Ishikawa (cell line): Measurements from ENCODE around the gene TMEM242.

Experiments
- CEBPB ChIP-seq: IDR thresholded peaks from 2 replicates; pipeline ENCODE4 v1.6.1; 2012
- CREB1 ChIP-seq: IDR thresholded peaks from 2 replicates; pipeline ENCODE4 v1.6.1; 2012; ENCODE audit warnings: low read depth
- EGR1 ChIP-seq: IDR thresholded peaks from 2 replicates; pipeline ENCODE4 v1.6.1; 2012
- EP300 ChIP-seq: IDR thresholded peaks from 2 replicates; pipeline ENCODE4 v1.6.1; 2012; ENCODE audit warnings: borderline replicate concordance
- FOXM1 ChIP-seq: IDR thresholded peaks from 2 replicates; pipeline ENCODE4 v1.6.1; 2012; ENCODE audit warnings: low read depth, borderline replicate concordance
- NFIC ChIP-seq: IDR thresholded peaks from 2 replicates; pipeline ENCODE4 v1.6.1; 2012
- RAD21 ChIP-seq: IDR thresholded peaks from 2 replicates; pipeline ENCODE4 v1.6.1; 2012; ENCODE audit warnings: low read depth
- TAF1 ChIP-seq: IDR thresholded peaks from 2 replicates; pipeline ENCODE4 v1.6.1; 2012; ENCODE audit warnings: low read depth, mild to moderate bottlenecking
- TCF12 ChIP-seq: IDR thresholded peaks from 2 replicates; pipeline ENCODE4 v1.6.1; 2012; ENCODE audit warnings: low read depth
- TEAD4 ChIP-seq: IDR thresholded peaks from 2 replicates; pipeline ENCODE4 v1.6.1; 2012
- YY1 ChIP-seq: IDR thresholded peaks from 2 replicates; pipeline ENCODE4 v1.6.1; 2012; ENCODE audit warnings: low read depth
- ZBTB7A ChIP-seq: IDR thresholded peaks from 2 replicates; pipeline ENCODE4 v1.6.1; 2012; ENCODE audit warnings: low read depth
- TF ChIP-seq, protein P1 (sequence below): IDR thresholded peaks from 2 replicates; pipeline ENCODE4 v1.6.1; 2012
- TF ChIP-seq, protein P2 (sequence below): IDR thresholded peaks from 2 replicates; pipeline ENCODE4 v1.6.1; 2012
- TF ChIP-seq, protein P3 (sequence below): IDR thresholded peaks from 2 replicates; pipeline ENCODE4 v1.6.1; 2012; ENCODE audit warnings: low read depth, mild to moderate bottlenecking

Gene TMEM242

DNA sequence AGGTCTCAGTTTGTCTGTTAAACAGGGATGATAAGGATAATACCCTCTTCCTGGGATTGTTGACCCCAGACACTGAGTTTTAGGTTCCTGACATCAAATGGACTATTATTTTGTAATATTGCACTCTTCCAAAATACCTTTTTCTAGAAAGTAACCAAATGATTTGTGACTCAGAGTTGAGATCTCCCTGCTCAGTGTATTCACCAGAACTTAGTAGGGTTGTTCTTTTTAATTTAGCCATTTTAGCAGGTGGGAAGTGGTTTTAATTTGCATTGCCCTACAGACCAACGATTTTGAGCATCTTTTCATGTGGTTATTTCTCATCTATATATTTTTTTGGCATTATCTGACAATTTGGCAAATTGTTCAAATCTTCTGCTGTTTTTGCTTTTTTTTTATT, 75.1 kb downstream of the TMEM242 start:
- TF ChIP-seq CREB1, result no peak
- TF ChIP-seq, protein P1, sequence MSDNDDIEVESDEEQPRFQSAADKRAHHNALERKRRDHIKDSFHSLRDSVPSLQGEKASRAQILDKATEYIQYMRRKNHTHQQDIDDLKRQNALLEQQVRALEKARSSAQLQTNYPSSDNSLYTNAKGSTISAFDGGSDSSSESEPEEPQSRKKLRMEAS, result no peak
- TF ChIP-seq TCF12, result no peak
- no peak for TF ChIP-seq ZBTB7A
- no peak for TF ChIP-seq RAD21
- TF ChIP-seq, protein P2, sequence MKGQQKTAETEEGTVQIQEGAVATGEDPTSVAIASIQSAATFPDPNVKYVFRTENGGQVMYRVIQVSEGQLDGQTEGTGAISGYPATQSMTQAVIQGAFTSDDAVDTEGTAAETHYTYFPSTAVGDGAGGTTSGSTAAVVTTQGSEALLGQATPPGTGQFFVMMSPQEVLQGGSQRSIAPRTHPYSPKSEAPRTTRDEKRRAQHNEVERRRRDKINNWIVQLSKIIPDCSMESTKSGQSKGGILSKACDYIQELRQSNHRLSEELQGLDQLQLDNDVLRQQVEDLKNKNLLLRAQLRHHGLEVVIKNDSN, result no peak
- TF ChIP-seq EGR1, result no peak
- TF ChIP-seq TAF1, result no peak
- TF ChIP-seq CEBPB, result no peak
- TF ChIP-seq NFIC, result no peak
- no peak for TF ChIP-seq FOXM1
- no peak for TF ChIP-seq EP300
- TF ChIP-seq YY1, result no peak
- TF ChIP-seq TEAD4, result no peak

DNA sequence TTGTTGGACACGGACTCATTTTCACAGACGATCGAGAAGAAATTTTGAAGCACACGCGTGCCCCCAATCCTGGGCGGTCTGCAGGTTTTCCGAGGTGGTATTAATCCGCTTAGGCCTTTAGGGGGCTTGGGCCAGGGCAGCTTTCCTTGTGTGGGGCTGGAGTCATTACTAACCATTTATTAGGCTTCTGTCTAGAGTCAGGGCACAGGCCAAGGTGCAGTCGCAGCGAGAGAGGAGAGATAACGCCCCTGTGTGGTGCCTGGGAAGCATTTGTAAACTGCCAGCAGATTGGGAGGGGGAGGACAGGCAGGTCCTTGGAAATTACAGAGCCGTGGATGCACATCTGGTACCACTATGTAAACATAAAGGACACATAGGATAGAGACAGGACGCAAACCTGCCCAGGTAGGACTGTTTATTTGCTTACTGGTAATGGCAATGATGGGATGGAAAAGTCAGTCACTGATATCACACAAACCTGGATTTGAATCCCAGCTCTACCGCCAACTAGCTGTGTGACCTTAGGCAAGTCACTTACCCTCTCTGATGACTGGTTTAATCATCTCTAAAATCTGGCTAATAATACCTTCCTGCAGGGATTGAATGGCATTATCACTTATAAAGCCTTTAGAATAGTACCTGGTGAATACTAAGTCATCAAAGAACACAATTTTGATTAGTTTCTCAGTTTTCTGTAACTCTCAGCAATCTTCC, 76.4 kb downstream of the TMEM242 start:
- TF ChIP-seq, protein P2, result no peak
- TF ChIP-seq, protein P1, result no peak
- TF ChIP-seq ZBTB7A (no peak), CREB1 (no peak), TCF12 (no peak), FOXM1 (no peak), NFIC (no peak), RAD21 (no peak), EGR1 (no peak), EP300 (no peak)

DNA sequence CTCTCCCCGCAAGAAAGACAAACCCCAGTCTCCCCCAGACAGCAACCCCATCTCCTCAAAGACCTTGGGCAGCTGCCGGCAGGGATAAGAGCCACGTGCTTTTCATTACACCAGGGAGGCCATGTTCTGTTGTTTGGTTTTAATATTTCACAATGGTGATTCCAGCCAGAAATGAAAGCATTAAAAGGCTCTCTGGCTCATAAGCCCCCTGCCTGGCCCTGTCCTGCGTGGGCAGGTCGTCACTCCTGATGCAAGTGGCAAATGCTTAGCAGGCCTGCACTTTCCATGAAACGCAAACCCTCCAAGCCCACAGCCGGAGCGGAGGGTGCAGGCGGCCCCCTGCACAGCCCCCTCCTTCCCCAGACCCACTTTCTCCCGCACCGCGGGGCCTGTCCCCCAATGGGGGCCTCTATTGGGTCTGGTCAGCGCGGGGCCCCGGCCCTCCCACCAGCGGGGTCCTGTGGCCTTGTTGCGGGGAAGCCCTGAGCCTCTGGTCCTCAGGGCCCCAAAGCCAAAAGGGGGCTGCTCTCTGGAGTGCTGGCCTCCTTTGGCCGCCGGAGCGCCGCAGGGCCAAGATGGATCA, 77.2 kb downstream of the TMEM242 start:
- TF ChIP-seq CEBPB (no peak), YY1 (no peak), EGR1 (no peak), RAD21 (no peak), TCF12 (no peak), NFIC (no peak), CREB1 (no peak), ZBTB7A (no peak), FOXM1 (no peak), TAF1 (no peak), TEAD4 (no peak), EP300 (no peak)
- TF ChIP-seq, protein P2, result no peak
- TF ChIP-seq, protein P3, sequence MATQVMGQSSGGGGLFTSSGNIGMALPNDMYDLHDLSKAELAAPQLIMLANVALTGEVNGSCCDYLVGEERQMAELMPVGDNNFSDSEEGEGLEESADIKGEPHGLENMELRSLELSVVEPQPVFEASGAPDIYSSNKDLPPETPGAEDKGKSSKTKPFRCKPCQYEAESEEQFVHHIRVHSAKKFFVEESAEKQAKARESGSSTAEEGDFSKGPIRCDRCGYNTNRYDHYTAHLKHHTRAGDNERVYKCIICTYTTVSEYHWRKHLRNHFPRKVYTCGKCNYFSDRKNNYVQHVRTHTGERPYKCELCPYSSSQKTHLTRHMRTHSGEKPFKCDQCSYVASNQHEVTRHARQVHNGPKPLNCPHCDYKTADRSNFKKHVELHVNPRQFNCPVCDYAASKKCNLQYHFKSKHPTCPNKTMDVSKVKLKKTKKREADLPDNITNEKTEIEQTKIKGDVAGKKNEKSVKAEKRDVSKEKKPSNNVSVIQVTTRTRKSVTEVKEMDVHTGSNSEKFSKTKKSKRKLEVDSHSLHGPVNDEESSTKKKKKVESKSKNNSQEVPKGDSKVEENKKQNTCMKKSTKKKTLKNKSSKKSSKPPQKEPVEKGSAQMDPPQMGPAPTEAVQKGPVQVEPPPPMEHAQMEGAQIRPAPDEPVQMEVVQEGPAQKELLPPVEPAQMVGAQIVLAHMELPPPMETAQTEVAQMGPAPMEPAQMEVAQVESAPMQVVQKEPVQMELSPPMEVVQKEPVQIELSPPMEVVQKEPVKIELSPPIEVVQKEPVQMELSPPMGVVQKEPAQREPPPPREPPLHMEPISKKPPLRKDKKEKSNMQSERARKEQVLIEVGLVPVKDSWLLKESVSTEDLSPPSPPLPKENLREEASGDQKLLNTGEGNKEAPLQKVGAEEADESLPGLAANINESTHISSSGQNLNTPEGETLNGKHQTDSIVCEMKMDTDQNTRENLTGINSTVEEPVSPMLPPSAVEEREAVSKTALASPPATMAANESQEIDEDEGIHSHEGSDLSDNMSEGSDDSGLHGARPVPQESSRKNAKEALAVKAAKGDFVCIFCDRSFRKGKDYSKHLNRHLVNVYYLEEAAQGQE, result no peak
- TF ChIP-seq, protein P1, result no peak

DNA sequence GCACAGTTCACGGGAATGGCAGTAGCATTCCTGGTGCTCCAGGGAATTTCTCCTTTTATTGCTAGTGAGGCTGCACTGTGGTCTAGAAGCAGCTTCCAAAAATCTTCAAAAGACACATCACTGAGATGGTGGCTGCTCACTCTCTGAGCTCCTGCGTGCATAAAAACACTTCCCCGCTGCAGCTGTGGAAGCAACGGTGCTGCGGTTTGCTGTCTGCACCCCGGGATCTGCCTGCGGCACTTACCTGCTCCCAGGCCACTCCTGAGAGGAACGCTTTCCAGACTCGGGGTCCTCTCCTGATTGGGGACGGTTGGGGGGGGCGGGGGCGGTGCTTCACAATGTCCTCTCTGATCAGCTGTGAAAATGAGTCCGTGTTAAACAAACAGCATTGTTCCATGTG, 77.9 kb downstream of the TMEM242 start:
- TF ChIP-seq ZBTB7A, result no peak
- no peak for TF ChIP-seq NFIC
- no peak for TF ChIP-seq EGR1
- TF ChIP-seq, protein P3, result no peak
- no peak for TF ChIP-seq YY1
- TF ChIP-seq CEBPB, result no peak
- TF ChIP-seq, protein P2, result no peak
- no peak for TF ChIP-seq TAF1
- no peak for TF ChIP-seq RAD21
- no peak for TF ChIP-seq TEAD4
- no peak for TF ChIP-seq FOXM1
- TF ChIP-seq, protein P1, result no peak
- TF ChIP-seq CREB1, result no peak
- TF ChIP-seq TCF12, result no peak
